NCI-H446 (cell line): ENCODE results near the gene XYLT1.
"Not testable (repeated sequence)": the region's sequence is repeated elsewhere in the genome, so short reads cannot be mapped to it uniquely, and the experiment has no call there.

ENCODE experiments used
- DNase-seq, 2 experiments: peaks; one replicate each; lab custom pipeline; 2025; lab: John Stamatoyannopoulos, UW

The XYLT1 gene

DNA sequence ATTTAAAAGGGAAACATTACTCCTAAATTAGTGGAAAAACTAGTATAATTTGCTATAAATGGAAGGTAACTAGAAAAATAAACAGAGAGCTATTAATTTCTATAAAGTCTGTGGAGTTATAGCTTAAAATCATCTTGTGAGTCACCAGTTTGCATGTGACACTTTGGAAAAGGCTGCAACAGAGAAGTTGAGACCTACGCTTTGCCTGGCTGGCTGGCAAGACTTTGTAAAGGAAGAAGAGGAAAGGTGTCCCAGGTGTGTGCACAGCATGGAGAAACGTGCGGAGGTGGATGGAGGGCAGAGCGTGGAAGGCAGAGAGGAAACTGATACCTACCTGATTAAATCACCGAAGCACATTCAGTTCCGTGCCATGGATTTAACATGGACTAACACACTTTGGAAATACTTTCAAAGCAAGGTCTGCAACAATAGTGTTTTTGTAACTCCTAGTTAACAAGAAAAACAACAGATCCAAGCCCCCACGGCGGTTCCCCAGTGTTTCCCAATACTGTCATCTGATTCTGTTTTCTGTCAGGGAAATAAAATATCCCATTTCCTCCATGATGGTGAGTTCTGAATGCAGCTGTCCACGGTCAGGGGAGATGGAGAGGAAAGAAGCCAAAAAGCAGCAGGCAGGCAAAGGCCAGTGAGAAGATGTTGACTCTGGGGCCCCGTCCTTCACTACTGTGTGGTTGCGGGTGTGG lies 134.8 kb downstream of the XYLT1 start:
- DNase-seq, result no peak

GRCh38 chr16:17335406-17335805 lies 135.4 kb downstream of the XYLT1 start:
- DNase-seq, result not testable (repeated sequence)

GRCh38 chr16:17334096-17334495 lies 136.7 kb downstream of the XYLT1 start:
- no peak for DNase-seq

GRCh38 chr16:17333229-17333628 lies 137.5 kb downstream of the XYLT1 start:
- peak in 1 of 2 experiments; percentile 23 for DNase-seq

- no peak for DNase-seq
These were observed 138.8 kb downstream of the XYLT1 start for GRCh38 chr16:17331991-17332390.

DNA sequence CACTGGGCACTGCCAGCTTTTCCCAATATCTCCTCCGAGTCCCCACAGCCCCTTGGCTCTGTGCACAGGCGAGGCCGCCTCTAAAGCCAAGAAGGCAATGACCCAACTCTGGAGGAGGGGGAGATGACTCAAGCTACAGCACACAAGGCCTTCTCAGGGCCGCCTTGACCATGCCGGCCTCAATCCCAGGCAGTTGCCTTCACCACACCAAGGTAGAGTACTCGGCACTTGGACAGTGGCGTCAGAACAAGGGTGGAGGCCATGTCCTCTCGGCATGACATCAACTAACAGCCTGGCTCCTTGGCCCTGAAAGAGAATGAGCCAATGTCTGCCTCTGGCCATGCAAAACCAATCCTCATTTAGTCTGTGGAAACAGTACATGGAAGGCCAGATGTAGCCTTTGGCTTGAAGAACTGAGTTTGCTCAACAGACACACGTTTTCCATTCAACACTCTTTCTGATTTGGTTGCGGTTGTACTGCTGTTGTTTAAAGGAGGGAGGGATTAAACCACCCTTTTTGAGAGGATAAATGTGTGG lies 139.6 kb downstream of the XYLT1 start:
- DNase-seq, result peak; percentile 14 to 62

DNA sequence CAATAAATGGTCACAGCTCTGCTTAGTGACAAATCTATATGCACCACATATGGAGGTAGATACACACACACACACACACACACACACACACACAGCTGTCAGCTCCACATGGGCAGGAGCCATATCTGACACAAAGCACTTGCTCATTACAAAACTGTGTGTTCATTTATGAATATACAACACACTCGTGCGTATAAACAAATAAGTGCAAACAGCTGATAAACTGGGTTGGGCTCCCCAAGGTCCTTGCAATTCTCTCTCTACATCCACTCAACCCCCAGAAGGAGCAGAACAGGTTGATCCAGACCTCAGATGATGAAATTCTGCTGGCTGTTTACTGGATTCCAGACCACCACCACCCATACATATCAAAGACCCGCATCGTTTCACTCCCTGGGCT lies 140.7 kb downstream of the XYLT1 start:
- no peak for DNase-seq

DNA sequence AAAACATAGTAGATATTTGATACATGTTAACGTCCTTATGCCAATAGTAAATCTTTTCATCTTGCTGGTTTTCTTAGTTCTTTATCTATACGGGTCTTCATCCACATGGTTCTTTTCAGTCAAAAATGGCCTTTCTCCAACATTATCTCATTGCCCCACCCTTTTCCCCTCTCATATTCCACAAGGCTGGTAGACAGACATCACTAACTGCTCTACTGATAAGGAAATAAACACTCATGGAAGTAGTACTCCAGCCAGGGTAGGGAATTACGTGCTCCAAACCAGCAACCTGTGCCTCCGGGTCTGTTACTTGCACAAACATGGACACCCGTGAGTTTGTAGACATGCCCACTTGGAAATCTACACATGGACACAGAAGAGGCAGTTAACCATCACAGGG lies 141.4 kb downstream of the XYLT1 start:
- no peak for DNase-seq

DNA sequence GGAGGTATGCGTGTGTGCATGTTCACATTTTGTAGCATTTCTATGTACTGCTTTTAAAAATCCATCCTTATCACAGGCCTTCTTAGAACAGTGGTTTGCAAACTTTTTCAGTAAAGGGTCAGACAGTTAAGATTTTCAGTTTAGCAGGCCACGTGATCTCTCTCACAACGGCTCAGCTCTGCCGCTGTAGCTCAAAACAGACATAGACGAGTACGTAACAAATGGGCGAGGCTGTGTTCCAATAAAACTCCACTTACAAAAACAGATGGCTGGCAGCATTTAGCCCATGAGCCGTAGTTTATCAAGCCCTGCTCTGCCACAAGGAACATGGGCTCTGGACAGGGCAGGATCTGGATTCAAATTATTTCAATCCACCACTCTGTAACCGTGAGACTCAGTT lies 141.8 kb downstream of the XYLT1 start:
- peak; percentile 12 to 51 for DNase-seq

- DNase-seq, result no peak
These were observed 143.0 kb downstream of the XYLT1 start for GRCh38 chr16:17327664-17328335.

- no peak for DNase-seq
These were observed 145.2 kb downstream of the XYLT1 start for GRCh38 chr16:17325476-17326143.

- DNase-seq, result no peak
These were observed 146.3 kb downstream of the XYLT1 start for GRCh38 chr16:17324451-17324850.

DNA sequence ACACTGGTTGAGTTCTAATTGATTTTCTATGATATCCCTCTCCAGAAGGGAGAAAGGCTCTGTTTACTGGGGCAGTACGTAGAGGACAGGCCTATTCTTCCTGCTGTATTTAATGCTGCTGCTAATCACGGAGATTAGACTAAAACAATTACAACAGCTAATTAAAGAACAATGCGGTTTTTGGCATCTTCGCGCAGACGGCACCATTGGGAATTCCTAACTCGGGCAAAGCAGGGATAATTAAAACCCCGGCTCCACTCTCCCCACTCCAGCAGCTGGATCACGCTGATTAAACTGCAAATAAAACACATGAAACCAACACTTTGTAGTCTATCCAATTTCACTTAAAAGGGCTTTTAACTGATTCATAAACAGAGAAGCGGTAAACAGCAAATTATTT lies 147.6 kb downstream of the XYLT1 start:
- no peak for DNase-seq

DNA sequence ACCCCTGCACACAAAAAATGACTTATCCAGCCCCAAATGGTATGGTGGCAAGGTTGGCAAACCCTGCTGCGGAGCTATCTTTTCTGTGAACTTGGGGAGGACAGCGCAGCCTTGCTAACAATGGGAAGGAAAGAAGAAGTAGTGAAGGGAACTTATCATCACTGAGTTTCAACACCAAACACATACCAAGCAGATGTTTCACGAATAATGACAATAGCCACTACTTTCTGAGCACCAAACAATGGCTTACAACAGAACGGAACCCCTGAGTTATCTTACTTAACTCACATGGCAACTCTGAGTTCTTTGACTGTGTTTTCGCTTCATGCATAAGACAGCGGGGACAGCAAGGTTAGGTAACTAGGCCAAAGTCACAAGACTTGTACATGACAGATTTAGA lies 148.9 kb downstream of the XYLT1 start:
- no peak for DNase-seq

DNA sequence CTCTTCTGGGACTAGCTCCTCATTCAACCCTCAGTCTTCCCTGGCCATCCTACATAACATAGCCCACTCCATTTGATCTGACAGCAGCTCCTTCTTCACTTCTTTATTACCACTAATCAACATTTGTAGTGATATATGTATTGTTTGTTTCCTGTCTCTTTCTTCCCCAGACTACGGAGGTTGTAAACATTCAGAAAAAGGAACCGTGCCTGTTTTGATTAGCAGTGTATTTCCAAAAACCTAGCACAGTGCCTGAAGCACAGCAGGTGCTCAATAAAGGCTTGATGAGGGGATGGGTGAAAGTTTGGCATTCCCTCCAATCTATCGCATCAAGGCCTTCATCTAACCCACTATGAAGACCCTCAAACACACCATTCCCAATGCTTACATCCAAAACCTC lies 150.8 kb downstream of the XYLT1 start:
- no peak for DNase-seq

- DNase-seq, result no peak
These were observed 152.5 kb downstream of the XYLT1 start for GRCh38 chr16:17318238-17318637.

DNA sequence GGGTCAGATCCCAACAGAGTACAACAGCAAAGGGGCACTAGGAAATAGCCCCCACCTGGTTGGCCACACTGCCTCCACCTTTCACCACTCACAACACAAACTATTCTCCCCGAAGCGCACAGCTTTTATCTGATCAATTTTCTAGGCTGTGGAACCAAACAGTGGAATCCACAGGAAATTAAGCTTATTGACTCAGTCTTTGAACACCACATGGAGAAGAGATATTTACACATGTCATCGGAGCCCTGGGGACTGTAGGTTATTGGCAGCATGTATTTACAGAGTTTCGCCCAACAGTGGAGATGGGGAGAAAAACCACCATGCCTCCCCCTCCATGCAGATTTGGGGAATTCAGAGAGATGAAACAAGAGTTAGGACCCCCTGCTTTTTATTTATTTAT lies 154.8 kb downstream of the XYLT1 start:
- DNase-seq, result no peak

DNA sequence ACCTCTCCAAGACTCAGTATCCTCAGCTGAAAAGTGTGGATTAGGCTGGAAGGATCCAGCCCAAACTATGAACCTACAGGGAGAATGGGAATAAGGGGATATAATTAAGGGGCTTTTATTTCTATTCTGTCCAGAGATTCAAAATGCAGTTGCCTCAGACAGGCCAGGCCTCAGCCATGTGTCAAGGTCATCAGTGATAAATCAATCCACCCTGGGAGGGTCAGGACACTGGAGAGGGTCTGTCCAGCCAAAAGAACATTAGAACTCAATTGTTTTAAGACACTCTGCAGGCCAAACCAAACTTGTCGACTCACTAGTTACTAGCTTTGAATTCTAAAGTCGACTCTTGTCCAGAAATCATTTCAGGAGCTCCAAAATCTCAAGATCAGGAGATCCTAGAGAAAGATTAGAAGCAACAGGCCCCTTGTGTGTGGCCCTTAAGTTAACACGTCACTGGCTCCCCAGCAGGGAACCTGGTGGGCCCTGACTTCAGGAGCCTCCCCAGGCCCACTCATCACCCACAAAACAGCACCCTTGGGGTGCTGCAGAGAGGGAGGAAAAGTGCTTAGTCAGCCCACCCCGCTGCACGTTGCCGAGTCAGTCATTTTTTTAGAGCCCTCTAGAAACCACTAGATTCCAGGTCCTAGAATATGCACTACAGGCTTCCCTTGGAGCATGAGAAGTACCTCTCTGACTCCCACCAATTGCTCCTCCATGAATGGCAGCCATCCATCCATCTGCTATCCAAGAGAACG lies 156.8 kb downstream of the XYLT1 start:
- no peak for DNase-seq

GRCh38 chr16:17313085-17313611 lies 157.6 kb downstream of the XYLT1 start:
- DNase-seq, result peak in 1 of 2 experiments; percentile 13

DNA sequence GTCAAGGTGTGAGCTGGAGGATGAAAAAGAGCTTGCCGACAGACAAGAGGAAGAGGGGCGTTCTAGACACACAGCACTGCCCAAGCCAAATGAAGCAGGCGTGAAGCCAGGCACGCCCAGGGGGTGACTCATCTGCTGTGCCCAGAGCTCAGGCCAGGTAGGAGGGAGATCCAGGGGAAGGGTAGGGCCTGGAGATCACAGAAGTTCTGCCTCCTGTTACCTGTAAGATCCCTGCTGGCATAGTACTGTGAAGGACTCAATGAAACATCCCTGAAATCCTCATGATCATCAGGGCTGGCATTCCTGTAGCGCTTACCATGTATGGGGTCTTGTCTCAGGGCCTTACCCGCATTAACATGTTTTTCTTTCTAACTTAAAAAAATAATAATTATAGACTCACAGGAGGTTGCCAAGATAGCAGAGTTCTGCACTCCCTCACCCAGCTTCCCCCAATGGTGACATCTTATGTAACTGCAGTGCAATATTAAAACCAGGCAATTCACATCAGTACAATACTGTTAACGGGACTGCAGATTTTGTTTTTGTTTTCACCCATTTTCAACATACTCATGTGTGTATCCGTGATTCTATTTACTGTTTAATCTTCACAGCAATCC lies 158.6 kb downstream of the XYLT1 start:
- DNase-seq, result no peak

- DNase-seq, result no peak
These were observed 159.2 kb downstream of the XYLT1 start for GRCh38 chr16:17311333-17312093.
